ENCODE data around the gene TSEN34.
A peak's percentile ranks its signal among the peaks of the same experiment; 100 is the strongest.

The TSEN34 gene

GRCh38 chr19:54186934-54187381 is 4.2 kb upstream of the TSEN34 start:
- TF ChIP-seq CTCF (IDR thresholded peaks at IDR 0.05) = no peak

GRCh38 chr19:54188215-54188871 is 2.8 kb upstream of the TSEN34 start:
- TF ChIP-seq CTCF (IDR thresholded peaks at IDR 0.05) = no peak

- peak; percentile 39; the same call in 1 of the 2 replicates for TF ChIP-seq CTCF (IDR thresholded peaks at IDR 0.05)
These were observed 1.9 kb upstream of the TSEN34 start, which contains the start of gene MBOAT7 for GRCh38 chr19:54189145-54189734. TSS of gene MBOAT7 (minus strand) at chr19:54189580. CDS start at chr19:54188508, 1,072 bp downstream.

GRCh38 chr19:54189735-54190502 is 1.2 kb upstream of the TSEN34 start:
- no peak for TF ChIP-seq CTCF (IDR thresholded peaks at IDR 0.05)

DNA sequence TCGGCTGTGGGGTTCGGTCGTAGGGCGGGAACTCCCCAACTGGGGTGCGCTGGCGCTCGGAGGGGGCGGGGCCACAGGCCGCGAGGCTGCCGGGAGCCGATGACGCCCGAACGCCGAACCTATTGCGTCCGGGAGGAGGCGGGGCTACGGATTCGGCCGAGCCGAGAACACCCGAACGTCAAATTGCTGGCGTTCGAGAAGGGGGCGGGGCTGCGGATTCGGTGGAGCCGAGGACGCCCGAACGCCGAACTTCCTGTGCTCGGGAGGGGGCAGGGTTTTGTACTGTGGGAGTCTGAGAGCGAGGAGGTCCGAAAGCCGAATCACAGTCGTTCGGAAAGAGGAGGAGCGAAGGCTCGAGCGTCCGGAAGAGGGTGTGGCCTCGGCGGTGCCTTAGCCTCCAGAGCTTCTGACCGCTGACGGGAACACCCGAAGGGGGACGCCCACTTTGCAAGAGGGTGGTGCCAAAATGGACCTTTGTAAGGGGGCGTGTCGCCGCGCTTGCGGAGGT is 551 bp upstream of the TSEN34 start:
- TF ChIP-seq CTCF (IDR thresholded peaks at IDR 0.05) = no peak

- TF ChIP-seq CTCF (IDR thresholded peaks at IDR 0.05) = no peak
These were observed 824 bp downstream of the TSEN34 start for GRCh38 chr19:54191811-54192453.

DNA sequence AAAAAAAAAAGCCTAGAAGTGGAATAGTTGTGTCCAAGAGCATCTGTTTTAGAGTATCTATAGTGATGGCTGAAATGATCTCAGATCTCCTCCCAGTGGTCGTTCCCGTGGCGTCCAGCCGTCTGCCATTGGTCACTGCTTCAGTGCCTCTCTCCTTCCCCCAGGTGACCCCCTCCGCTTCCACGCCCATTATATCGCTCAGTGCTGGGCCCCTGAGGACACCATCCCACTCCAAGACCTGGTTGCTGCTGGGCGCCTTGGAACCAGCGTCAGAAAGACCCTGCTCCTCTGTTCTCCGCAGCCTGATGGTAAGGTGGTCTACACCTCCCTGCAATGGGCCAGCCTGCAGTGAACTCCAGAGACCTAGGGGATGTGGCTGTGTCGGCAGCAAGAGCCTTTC is 1.9 kb downstream of the TSEN34 start:
- TF ChIP-seq CTCF (IDR thresholded peaks at IDR 0.05) = no peak

All from LNCAP (cell line).